ENCODE data around the gene PADI3.
"Not testable (repeated sequence)": the region's sequence is repeated elsewhere in the genome, so short reads cannot be mapped to it uniquely, and the experiment has no call there.

The PADI3 gene

DNA sequence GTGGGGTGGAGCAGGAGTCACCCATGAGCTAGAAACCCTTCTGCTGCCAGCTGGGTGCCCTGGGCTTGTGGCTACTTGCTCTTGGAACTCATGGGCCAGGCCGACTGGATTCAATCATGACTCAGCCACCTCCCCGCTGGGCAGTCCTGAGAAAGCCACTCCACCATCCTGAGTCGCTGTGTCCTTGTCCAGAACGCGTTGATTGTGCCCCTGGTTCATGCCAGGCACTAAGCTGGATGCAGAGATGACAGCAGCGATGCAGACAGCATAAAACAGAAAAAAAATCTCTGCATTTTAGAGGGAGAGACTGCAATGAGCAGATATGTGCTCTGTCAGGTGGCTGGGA lies 33.4 kb upstream of the PADI3 start:
- DNase-seq: no peak

DNA sequence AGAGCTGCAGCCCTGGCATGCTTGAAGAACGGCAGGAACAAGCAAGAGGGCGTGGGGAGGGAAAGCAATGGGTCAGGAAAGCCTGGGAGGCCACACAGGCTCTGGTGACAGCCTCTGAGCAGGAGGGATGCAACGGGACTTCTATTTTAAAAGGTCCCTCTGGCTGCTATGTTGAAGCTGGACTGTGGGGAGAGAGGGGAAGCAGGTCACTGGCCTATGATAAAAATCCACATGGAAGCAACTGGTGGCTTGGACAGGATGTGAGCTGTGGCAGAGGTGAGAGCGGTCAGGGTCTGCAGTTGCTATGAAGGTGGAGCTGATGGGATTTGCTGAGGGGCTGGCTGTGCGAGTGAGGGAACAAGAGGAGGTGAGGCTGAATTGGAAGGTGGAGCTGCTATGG lies 32.8 kb upstream of the PADI3 start:
- no peak for DNase-seq

GRCh38 chr1:17217607-17218006 lies 31.3 kb upstream of the PADI3 start:
- no peak for DNase-seq

GRCh38 chr1:17218939-17219338 lies 30.0 kb upstream of the PADI3 start:
- no peak for DNase-seq

DNA sequence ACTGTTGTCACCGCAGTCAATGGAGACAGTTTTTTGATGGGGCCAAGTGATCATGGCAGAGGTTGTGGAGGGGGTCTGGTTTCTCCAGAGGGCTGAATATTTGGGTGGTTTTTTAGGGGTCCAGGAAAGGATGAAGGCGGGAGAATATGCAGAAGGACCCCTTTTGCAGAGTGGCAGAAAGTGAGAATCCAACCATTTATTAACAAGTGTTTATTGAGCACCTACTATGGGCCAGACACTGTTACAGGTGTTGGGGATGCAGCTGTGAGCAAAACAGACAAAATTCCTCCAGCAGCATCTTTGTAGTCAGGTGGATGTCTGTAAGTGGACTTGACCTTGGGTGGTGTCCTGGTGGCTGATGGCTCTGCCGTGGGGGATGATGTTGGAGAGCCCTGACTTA lies 28.6 kb upstream of the PADI3 start:
- no peak for DNase-seq

GRCh38 chr1:17222557-17222956 lies 26.3 kb upstream of the PADI3 start:
- DNase-seq: no peak

GRCh38 chr1:17224434-17224833 lies 24.5 kb upstream of the PADI3 start:
- DNase-seq: no peak

GRCh38 chr1:17225140-17225539 lies 23.8 kb upstream of the PADI3 start:
- no peak for DNase-seq

GRCh38 chr1:17227358-17227915 lies 21.5 kb upstream of the PADI3 start:
- DNase-seq: no peak

DNA sequence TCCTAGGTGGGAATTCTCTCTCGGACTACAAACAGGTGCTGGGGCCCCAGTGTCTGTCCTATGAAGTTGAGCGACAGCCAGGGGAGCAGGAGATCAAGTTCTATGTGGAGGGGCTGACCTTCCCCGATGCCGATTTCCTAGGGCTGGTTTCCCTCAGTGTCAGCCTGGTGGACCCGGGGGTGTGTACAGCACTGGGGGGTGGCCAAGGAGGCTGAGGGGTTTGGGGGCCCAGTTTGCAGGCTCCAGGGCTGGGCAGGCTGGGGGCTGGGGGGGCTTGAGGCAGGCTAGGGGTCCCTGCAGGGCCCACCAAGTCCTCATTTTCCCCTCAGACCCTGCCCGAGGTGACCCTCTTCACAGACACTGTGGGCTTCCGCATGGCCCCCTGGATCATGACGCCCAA lies 20.3 kb upstream of the PADI3 start:
- no peak for DNase-seq

DNA sequence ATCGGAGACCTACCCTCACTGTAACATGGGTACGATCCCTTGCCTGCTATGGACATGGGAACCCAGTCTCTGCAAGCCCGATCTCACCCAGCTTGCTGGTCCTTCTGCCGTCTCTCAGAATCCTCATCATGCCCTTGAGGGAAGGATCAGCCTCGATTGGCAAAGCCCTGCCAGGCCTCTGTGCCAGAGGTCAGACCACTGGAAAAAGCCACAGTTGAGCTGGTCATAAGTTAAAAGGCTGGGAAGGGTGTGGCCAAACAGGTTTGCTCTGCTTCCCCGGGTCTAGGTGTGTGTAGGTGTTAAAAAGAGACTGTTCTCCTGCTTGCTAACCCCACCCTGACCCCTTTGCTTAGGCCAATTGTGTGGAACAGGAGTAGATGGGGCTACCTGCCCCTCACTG lies 19.5 kb upstream of the PADI3 start:
- DNase-seq: no peak

- no peak for DNase-seq
Measured at GRCh38 chr1:17230106-17230505, 18.8 kb upstream of the PADI3 start.

DNA sequence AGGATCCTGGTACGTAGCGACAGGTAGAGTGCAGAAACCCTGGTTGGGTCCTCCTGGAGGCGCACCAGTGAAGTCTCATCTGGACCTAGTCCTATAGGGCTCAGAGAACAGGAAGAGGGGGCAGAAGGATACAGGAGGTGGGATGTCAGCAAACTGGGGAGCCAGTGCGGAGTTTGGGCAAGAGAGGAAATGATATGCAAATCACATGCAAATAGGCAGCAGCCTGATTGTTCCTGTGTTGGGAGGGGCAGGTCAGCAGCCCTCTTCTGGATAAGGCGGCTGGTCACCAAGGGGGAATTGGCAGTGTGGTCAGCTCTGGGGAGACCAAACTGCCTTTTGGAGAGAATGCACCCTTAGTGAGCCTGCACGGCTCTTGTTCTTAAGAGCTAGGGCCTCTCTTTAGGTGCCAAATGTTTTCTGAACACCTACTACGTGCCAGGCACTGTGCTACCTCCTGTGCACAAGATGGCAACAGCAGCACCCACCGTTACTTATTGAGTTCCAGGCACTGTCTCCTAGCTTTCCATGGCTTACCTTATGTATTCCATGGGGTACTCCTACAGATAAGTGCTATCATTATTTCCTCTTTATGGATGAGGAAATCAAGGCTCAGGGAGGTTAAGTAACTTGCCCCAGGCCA lies 18.1 kb upstream of the PADI3 start:
- DNase-seq: no peak

- DNase-seq: no peak
Measured at GRCh38 chr1:17232759-17233661, 15.9 kb upstream of the PADI3 start.

GRCh38 chr1:17233675-17234320 lies 15.1 kb upstream of the PADI3 start:
- DNase-seq: no peak

DNA sequence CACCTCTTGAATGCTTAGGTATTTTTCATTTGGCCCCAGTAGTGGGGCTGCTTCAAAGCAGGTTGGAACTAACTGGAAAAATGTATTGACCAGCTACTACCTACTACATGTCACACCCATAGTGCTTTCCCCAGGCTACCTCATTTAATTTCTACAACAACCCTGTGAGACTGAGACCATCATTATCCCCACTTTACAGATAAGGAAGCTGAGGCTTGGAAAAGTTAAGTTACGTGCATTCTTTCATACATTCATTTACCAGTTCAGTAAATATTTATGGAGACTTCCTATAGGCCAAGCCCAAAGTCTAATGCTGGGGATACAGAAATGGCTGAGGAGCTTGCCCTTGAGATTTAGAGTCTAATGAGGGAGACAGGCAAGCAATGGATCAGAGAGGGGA lies 14.5 kb upstream of the PADI3 start:
- DNase-seq: no peak

DNA sequence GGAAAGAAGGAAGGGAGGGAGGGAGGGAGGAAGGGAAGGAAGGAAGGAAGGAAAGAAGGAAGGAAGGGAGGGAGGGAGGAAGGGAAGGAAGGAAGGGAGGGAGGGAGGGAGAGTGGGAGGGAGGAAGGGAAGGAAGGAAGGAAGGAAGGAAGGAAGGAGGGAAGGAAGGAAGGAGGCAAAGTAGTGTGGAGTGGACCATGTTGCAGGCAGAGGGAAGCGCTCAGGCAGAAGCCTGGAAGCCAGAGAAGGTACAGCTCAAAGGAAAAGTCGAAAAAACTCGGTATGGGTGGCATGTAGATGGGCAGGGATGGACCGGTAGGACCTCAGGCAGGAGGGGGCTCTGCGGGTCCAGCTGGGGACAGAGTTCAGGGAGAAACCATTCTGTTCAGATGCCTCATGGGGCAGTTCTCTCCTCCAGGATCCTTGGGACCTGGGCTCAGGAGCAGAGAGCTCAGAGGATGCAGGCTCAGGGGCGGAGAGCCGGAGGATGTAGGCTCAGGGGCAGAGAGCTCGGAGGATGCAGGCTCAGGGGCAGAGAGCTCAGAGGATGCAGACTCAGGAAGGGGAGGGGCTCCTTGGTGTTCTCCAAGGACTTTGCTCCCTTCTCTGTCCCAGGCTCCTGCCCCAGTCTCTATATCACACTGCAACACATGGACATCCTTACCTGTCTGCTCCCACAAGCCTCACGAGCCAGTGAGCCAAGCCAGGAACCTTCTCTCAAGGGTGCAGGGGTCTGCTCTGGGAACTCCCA lies 13.6 kb upstream of the PADI3 start:
- DNase-seq: no peak

DNA sequence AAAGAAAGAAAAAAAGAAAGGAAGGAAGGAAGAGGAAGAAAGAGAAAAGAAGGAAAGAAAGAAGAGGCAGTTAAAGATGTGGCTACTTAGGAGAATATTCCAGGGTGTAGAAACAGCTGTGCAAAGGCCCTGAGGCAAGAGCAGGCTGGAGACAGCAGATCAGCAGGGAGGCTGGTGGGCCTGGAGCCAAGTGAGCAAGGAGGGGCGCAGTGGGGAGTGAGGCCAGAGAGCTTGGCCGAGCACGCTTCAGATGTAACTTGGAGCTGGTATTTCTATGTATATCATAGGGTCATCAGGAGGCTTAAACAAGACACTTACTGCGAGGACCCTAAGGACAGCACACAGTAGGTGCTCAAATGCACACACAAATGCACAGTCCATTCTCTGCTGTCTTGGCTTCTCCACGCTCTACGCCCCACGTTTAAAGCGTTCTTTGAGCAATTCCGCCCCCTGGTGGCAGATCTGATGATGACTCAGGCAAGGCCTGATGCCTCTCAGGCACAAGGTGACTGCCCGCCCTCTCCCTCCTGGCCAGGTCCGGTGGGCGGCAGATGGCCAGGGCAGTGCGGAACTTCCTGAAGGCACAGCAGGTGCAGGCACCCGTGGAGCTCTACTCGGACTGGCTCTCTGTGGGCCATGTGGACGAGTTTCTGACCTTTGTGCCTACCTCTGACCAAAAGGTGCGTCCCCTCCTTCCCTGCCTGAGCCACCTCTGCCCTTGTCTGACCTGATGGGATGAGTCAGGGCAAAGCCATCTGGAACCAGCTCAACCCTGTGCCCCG lies 11.9 kb upstream of the PADI3 start:
- DNase-seq: peak; percentile 97

GRCh38 chr1:17237561-17237903 lies 11.4 kb upstream of the PADI3 start:
- DNase-seq: no peak

- no peak for DNase-seq
Measured at GRCh38 chr1:17239420-17239819, 9.5 kb upstream of the PADI3 start.

DNA sequence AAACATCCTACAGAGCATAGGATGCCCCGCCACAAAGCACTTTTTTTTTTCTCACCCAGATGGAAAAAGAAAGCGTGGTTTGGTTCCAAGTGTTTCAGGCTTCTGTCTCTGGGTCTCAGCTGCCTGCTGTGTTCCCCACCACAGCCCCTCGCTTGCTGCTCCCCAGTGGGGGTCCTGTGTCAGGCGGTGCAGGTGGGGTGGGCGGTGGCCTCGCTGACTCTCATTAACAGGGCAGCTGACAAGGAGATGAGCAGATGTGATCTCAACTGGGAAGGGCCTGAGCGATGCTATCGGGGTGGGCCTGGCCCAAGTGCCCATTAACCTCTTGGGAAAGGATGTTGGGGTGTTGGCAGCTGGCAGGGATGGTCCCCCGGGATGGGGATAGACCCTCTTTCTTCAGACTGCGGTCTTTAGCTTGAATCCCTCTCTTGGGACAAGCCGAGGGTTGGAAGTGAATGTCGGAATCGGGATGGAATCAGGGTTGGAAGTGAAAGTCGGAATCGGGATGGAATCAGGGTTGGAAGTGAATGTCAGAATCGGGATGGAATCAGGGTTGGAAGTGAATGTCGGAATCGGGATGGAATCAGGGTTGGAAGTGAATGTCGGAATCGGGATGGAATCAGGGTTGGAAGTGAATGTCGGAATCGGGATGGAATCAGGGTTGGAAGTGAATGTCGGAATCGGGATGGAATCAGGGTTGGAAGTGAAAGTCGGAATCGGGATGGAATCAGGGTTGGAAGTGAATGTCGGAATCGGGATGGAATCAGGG lies 7.7 kb upstream of the PADI3 start:
- not testable (repeated sequence) for DNase-seq

- DNase-seq: not testable (repeated sequence)
Measured at GRCh38 chr1:17241780-17242074, 7.2 kb upstream of the PADI3 start.
